H1 (cell line): ENCODE data around the gene FH. TPM values are rescaled to one million over a fixed set of nuclear protein-coding genes. Genes with fewer than 3 reads are reported as not detected.

Experiments
- CTCF ChIA-PET: fragments of 300-600 bp; sonication (Branson Sonifier 250); formaldehyde crosslinking; loops from one replicate; lab custom pipeline; 2021; ENCODE audit not compliant: partially characterized antibody; lab: Charles Lee
- POLR2A ChIA-PET: fragments of 300-600 bp; sonication (Branson Sonifier 250); formaldehyde crosslinking; loops from one replicate; lab custom pipeline; 2021; ENCODE audit warnings: inconsistent platforms; ENCODE audit not compliant: partially characterized antibody; lab: Charles Lee
- DNase-seq, 2 experiments: peaks; one replicate each; pipeline versions ENCODE4 v3.0.0 to v3.0.0-alpha.2; 2010 to 2022; ENCODE audit warnings: low spot score in 2 of 2, low read depth in 1 of 2, mixed read lengths in 1 of 2
- FAIRE-seq: peaks from 2 replicates; lab custom pipeline; 2011; peaks lifted over from hg19 to GRCh38; lab: Jason Lieb, UNC
- H2AFZ ChIP-seq: 2 replicates; pipeline ENCODE4 v1.8.1; 2012; ENCODE audit warnings: low read length, inconsistent platforms
- H2AK5ac ChIP-seq: 2 replicates; pipeline ENCODE4 v1.6.1; 2013; ENCODE audit warnings: low read depth, low read length
- H2BK120ac ChIP-seq: replicated peaks from 2 replicates; pipeline ENCODE3; 2013; ENCODE audit warnings: low read depth, low read length, inconsistent platforms
- H2BK12ac ChIP-seq: 2 replicates; pipeline ENCODE4 v1.6.1; 2013; ENCODE audit warnings: low read depth, low read length
- H2BK15ac ChIP-seq: 2 replicates; pipeline ENCODE4 v1.6.1; 2013; ENCODE audit warnings: low read length
- H2BK20ac ChIP-seq: 2 replicates; pipeline ENCODE4 v1.6.1; 2013; ENCODE audit warnings: low read length
- H2BK5ac ChIP-seq: 2 replicates; pipeline ENCODE4 v1.6.1; 2013; ENCODE audit warnings: low read depth, low read length
- H3K14ac ChIP-seq: 2 replicates; pipeline ENCODE4 v1.6.1; 2013; ENCODE audit warnings: inconsistent platforms; ENCODE audit not compliant: insufficient read length
- H3K18ac ChIP-seq: 2 replicates; pipeline ENCODE4 v1.6.1; 2013; ENCODE audit warnings: low read length; ENCODE audit errors: extremely low read depth
- H3K23ac ChIP-seq: 2 replicates; pipeline ENCODE4 v1.6.1; 2013; ENCODE audit warnings: inconsistent platforms; ENCODE audit not compliant: insufficient read length
- H3K23me2 ChIP-seq: 2 replicates; pipeline ENCODE4 v1.6.1; 2013; ENCODE audit warnings: low read depth, low read length
- H3K27ac ChIP-seq: 2 replicates; pipeline ENCODE4 v1.6.1; 2011; ENCODE audit warnings: low read depth, low read length, inconsistent platforms
- H3K27me3 ChIP-seq, 4 experiments: replicated peaks in 1 of 4; 1 replicate in 1 of 4; 2 replicates in 3 of 4; pipeline versions ENCODE4 v1.6.1 to v1.8.1; 2011 to 2013; ENCODE audit warnings: low read length in 3 of 4, mild to moderate bottlenecking in 3 of 4, inconsistent platforms in 2 of 4, mixed read lengths in 2 of 4, moderate library complexity in 1 of 4; ENCODE audit not compliant: control insufficient read depth in 3 of 4, insufficient read depth in 3 of 4; ENCODE audit errors: extremely low read depth in 1 of 4
- H3K36me3 ChIP-seq, 4 experiments: 2 replicates each; pipeline versions ENCODE4 v1.6.1 to v1.8.1; 2011 to 2013; ENCODE audit warnings: mild to moderate bottlenecking in 4 of 4, low read length in 3 of 4, moderate library complexity in 2 of 4, control low read depth in 1 of 4, inconsistent platforms in 1 of 4; ENCODE audit not compliant: insufficient read depth in 4 of 4, control insufficient read depth in 2 of 4
- H3K4ac ChIP-seq: replicated peaks from 2 replicates; pipeline ENCODE3; 2013; ENCODE audit warnings: low read length, low read depth, mixed read lengths, inconsistent platforms; ENCODE audit not compliant: insufficient read length
- H3K4me1 ChIP-seq, 4 experiments: replicated peaks in 1 of 4; 1 replicate in 1 of 4; 2 replicates in 3 of 4; pipeline versions ENCODE4 v1.6.1 to v1.8.1; 2011 to 2013; ENCODE audit warnings: low read length in 3 of 4, inconsistent platforms in 2 of 4, mixed read lengths in 1 of 4; ENCODE audit not compliant: insufficient read depth in 4 of 4, control insufficient read depth in 3 of 4
- H3K4me2 ChIP-seq, 2 experiments: 2 replicates each; pipeline versions ENCODE4 v1.6.1 to v1.8.1; 2011 to 2013; ENCODE audit warnings: low read depth in 2 of 2, low read length in 2 of 2, control low read depth in 1 of 2, inconsistent platforms in 1 of 2, mild to moderate bottlenecking in 1 of 2; ENCODE audit not compliant: insufficient read depth in 1 of 2
- H3K4me3 ChIP-seq, 4 experiments: fragments of 200-600, 300-600 bp in 1 of 4; sonication (generic), shearing (Covaris generic), sonication (Bioruptor Twin) in 1 of 4; 2 replicates each; pipeline versions ENCODE4 v1.5.1 to v1.8.1; 2011 to 2016; ENCODE audit warnings: low read length in 4 of 4, low read depth in 3 of 4, control low read depth in 2 of 4, inconsistent platforms in 2 of 4, mild to moderate bottlenecking in 2 of 4, mixed read lengths in 1 of 4, moderate library complexity in 1 of 4; ENCODE audit not compliant: insufficient read depth in 2 of 4; ENCODE audit errors: extremely low read depth in 1 of 4
- H3K56ac ChIP-seq: replicated peaks from 2 replicates; pipeline ENCODE3; 2013; ENCODE audit warnings: low read depth, mild to moderate bottlenecking, mixed read lengths, low read length, inconsistent platforms; ENCODE audit not compliant: insufficient read length
- H3K79me1 ChIP-seq: 2 replicates; pipeline ENCODE4 v1.6.1; 2013; ENCODE audit warnings: low read depth, low read length, control low read depth
- H3K79me2 ChIP-seq, 2 experiments: 2 replicates each; pipeline versions ENCODE4 v1.6.1 to v1.8.1; 2012 to 2013; ENCODE audit warnings: low read length in 2 of 2, mild to moderate bottlenecking in 2 of 2, inconsistent platforms in 1 of 2; ENCODE audit not compliant: insufficient read depth in 2 of 2, control insufficient read depth in 1 of 2
- H3K9ac ChIP-seq, 4 experiments: replicated peaks in 1 of 4; 1 replicate in 1 of 4; 2 replicates in 3 of 4; pipeline versions ENCODE4 v1.6.1 to v1.8.1; 2011 to 2013; ENCODE audit warnings: low read depth in 3 of 4, low read length in 3 of 4, control low read depth in 2 of 4, mild to moderate bottlenecking in 2 of 4, moderate library complexity in 2 of 4, inconsistent platforms in 1 of 4; ENCODE audit errors: extremely low read depth in 1 of 4
- H3K9me3 ChIP-seq, 2 experiments: 2 replicates each; pipeline versions ENCODE4 v1.6.1 to v1.8.1; 2012 to 2013; ENCODE audit warnings: mild to moderate bottlenecking in 2 of 2, moderate library complexity in 2 of 2, control low read depth in 1 of 2, inconsistent platforms in 1 of 2, low read depth in 1 of 2, low read length in 1 of 2, mixed read lengths in 1 of 2; ENCODE audit not compliant: insufficient read depth in 2 of 2
- H4K20me1 ChIP-seq, 2 experiments: replicated peaks in 1 of 2; 2 replicates each; pipeline versions ENCODE3 to v1.8.1; 2011 to 2013; ENCODE audit warnings: inconsistent platforms in 2 of 2, low read length in 2 of 2, mild to moderate bottlenecking in 1 of 2; ENCODE audit not compliant: insufficient read depth in 2 of 2, control insufficient read depth in 1 of 2
- H4K5ac ChIP-seq: 2 replicates; pipeline ENCODE4 v1.6.1; 2013; ENCODE audit warnings: low read length, low read depth, mixed read lengths, inconsistent platforms; ENCODE audit not compliant: insufficient read length
- H4K8ac ChIP-seq: 2 replicates; pipeline ENCODE4 v1.8.0; 2013; ENCODE audit warnings: mild to moderate bottlenecking, moderate library complexity, low read length, inconsistent platforms; ENCODE audit not compliant: insufficient read depth; ENCODE audit errors: extremely low read depth
- H4K91ac ChIP-seq: replicated peaks from 2 replicates; pipeline ENCODE3; 2013; ENCODE audit warnings: low read length, mixed read lengths, inconsistent platforms; ENCODE audit not compliant: insufficient read length
- CEBPB ChIP-seq: IDR thresholded peaks from 2 replicates; pipeline ENCODE4 v1.6.1; 2012; ENCODE audit warnings: low read depth, low read length
- CTBP2 ChIP-seq: IDR thresholded peaks from 2 replicates; pipeline ENCODE4 v1.7.0; 2011; ENCODE audit warnings: borderline replicate concordance, mild to moderate bottlenecking, moderate library complexity, mixed read lengths, low read length; ENCODE audit not compliant: insufficient read depth, insufficient read length
- CTCF ChIP-seq, 3 experiments: IDR thresholded peaks; 1 replicate in 2 of 3; 2 replicates in 1 of 3; pipeline versions ENCODE4 v1.5.1 to v1.6.1; 2011; ENCODE audit warnings: low read length in 3 of 3, mild to moderate bottlenecking in 3 of 3, inconsistent platforms in 2 of 3, low read depth in 1 of 3, moderate library complexity in 1 of 3; ENCODE audit not compliant: insufficient read depth in 1 of 3; ENCODE audit errors: control extremely low read depth in 1 of 3
- E2F6 ChIP-seq: IDR thresholded peaks from 2 replicates; pipeline ENCODE4 v1.6.1; 2012; ENCODE audit warnings: inconsistent platforms
- KDM1A ChIP-seq: fragments of 200-600, 300-600 bp; sonication (generic); IDR thresholded peaks from 2 replicates; pipeline ENCODE4 v1.7.1; 2016; ENCODE audit warnings: mild to moderate bottlenecking, low read length, borderline replicate concordance
- WGBS, 2 experiments: shearing (Covaris generic) in 1 of 2; methylation state at CpG; one replicate each; pipeline versions ENCODE4 v1.1.6 to v1.1.7; 2013 to 2015; ENCODE audit warnings: low lambda C conversion rate in 2 of 2, mixed read lengths in 2 of 2, inconsistent platforms in 1 of 2, low coverage in 1 of 2, missing lambda C conversion rate in 1 of 2; ENCODE audit not compliant: insufficient replicate concordance in 2 of 2, insufficient coverage in 1 of 2, insufficient read length in 1 of 2; ENCODE audit errors: extremely low coverage in 1 of 2, missing lambda C conversion rate in 1 of 2; 5-methylcytosine and 5-hydroxymethylcytosine counted together
- polyA plus RNA-seq, 7 experiments: library from polyadenylated mRNA; depleted of rRNA in 3 of 7; stranded (reverse) in 5 of 7; unstranded in 2 of 7; fragments of >200 nt in 5 of 7; fragments of 200-250 nt in 2 of 7; gene quantifications; 1 replicate in 5 of 7; 2 replicates in 1 of 7; 4 replicates in 1 of 7; pipeline versions ENCODE4 v1.2.1 to v1.2.3, GENCODE V29; 2011 to 2013; ENCODE audit warnings: missing spikeins in 2 of 7, mixed read lengths in 2 of 7
- total RNA-seq: library from RNA; stranded (reverse); fragmentation: NEBNext Ultra II Directional; extraction: Animal tissue kit (Norgen Biotek cat#: 25700); gene quantifications from 2 replicates; pipeline ENCODE4 v1.2.1, GENCODE V29; 2021

Gene FH
- total and polyA plus RNA-seq, 2 of the 8 experiments (the other 6 are each of a cell fraction or from before 2014, with no cell fraction given), result 45.0 to 81.9 TPM

GRCh38 chr1:241507189-241507863, 12.2 kb downstream of the FH start:
- no peak overlapping the region for H3K9ac ChIP-seq
- no peak overlapping the region for H2BK120ac ChIP-seq
- no peaks in the 10 kb centered on the region for H3K79me1 ChIP-seq
- no peak overlapping the region for H2BK5ac ChIP-seq
- no peaks in the 10 kb centered on the region for H3K23me2 ChIP-seq
- no peak for FAIRE-seq
- H3K4ac ChIP-seq, result no peak overlapping the region
- no peak overlapping the region for H3K18ac ChIP-seq
- no peak overlapping the region for H3K4me3 ChIP-seq
- H4K20me1 ChIP-seq, result peaks cover 0 to 3% of the 10 kb centered on the region in 2 experiments
- H2AK5ac ChIP-seq, result no peak overlapping the region
- H3K14ac ChIP-seq, result no peak overlapping the region
- 88% methylated on average over 2 of the region's 2 CpGs; no CpG with 5 or more reads in 1 of the 2 experiments for WGBS, 2 experiments
- no peak overlapping the region for H2AFZ ChIP-seq
- H4K8ac ChIP-seq, result no peak overlapping the region
- H2BK15ac ChIP-seq, result no peak overlapping the region
- ChIA-PET CTCF (interaction anchor here (1.0 kb wide), 1 partner anchor 103 kb away, joined by 3 read pairs; no protein-coding TSS in a partner anchor), POLR2A (no interaction called here)
- no peak overlapping the region for H3K27ac ChIP-seq
- no peak overlapping the region for H4K5ac ChIP-seq
- DNase-seq, result no peak
- H3K56ac ChIP-seq, result no peak overlapping the region
- H3K36me3 ChIP-seq, result peaks cover 10 to 90% (median 42%) of the 10 kb centered on the region in 4 experiments
- H2BK12ac ChIP-seq, result no peak overlapping the region
- no peaks in the 10 kb centered on the region for H3K4me1 ChIP-seq
- no peaks in the 10 kb centered on the region for H3K27me3 ChIP-seq
- no peak overlapping the region for H2BK20ac ChIP-seq
- no peaks in the 10 kb centered on the region for H3K79me2 ChIP-seq
- H3K9me3 ChIP-seq, result no peaks in the 10 kb centered on the region
- H4K91ac ChIP-seq, result no peak overlapping the region
- H3K4me2 ChIP-seq, result no peak overlapping the region
- no peak overlapping the region for H3K23ac ChIP-seq
- TF ChIP-seq KDM1A (no peak), CEBPB (no peak), E2F6 (no peak), CTCF (IDR thresholded peaks at IDR 0.05; ENCODE audit: control extremely low read depth in 1 of 3, insufficient read depth in 1 of 3, low read depth in 1 of 3, low read length in 3 of 3) (no peak), CTBP2 (no peak)
